Erythroblast (primary cell): ENCODE data around the gene PRSS56.

Experiments
- GATA1 ChIP-seq: IDR thresholded peaks from 2 replicates; pipeline ENCODE4 v1.6.1; 2011; ENCODE audit warnings: low read depth, mild to moderate bottlenecking, control low read depth, low read length, moderate library complexity
- POLR2A ChIP-seq: IDR thresholded peaks from 2 replicates; pipeline ENCODE4 v1.6.1; 2011; ENCODE audit warnings: mild to moderate bottlenecking, low read length

GRCh38 chr2:232482301-232483238 is 37.6 kb upstream of the PRSS56 start:
- TF ChIP-seq POLR2A (no peak), GATA1 (no peak)
